ENCODE measurements around the gene EPHB6.

Gene EPHB6

GRCh38 chr7:142836426-142836825, 18.4 kb upstream of the EPHB6 start:
- DNase-seq, result no peak

- DNase-seq, result no peak
Observed at GRCh38 chr7:142838461-142839213, 16.2 kb upstream of the EPHB6 start.

- no peak for DNase-seq
Observed at GRCh38 chr7:142842251-142842766, 12.6 kb upstream of the EPHB6 start.

- no peak for DNase-seq
Observed at GRCh38 chr7:142847353-142847752, 7.5 kb upstream of the EPHB6 start.

- no peak for DNase-seq
Observed at GRCh38 chr7:142851269-142851668, 3.6 kb upstream of the EPHB6 start.

GRCh38 chr7:142851919-142852318, 3.0 kb upstream of the EPHB6 start:
- DNase-seq, result no peak

- peak; percentile 41 for DNase-seq
Observed at GRCh38 chr7:142853739-142854371, 1.0 kb upstream of the EPHB6 start.

GRCh38 chr7:142855114-142855743, 353 bp downstream of the EPHB6 start:
- no peak for DNase-seq

- no peak for DNase-seq
Observed at GRCh38 chr7:142855756-142856564, 1.1 kb downstream of the EPHB6 start.

- no peak for DNase-seq
Observed at GRCh38 chr7:142856565-142857245, 1.8 kb downstream of the EPHB6 start.

GRCh38 chr7:142857625-142858024, 2.7 kb downstream of the EPHB6 start:
- no peak for DNase-seq

GRCh38 chr7:142859411-142859810, 4.5 kb downstream of the EPHB6 start:
- DNase-seq, result no peak

GRCh38 chr7:142859829-142860228, 5.0 kb downstream of the EPHB6 start:
- DNase-seq, result peak; percentile 5

- no peak for DNase-seq
Observed at GRCh38 chr7:142860968-142861367, 6.1 kb downstream of the EPHB6 start.

GRCh38 chr7:142862351-142862750, 7.5 kb downstream of the EPHB6 start:
- no peak for DNase-seq

- no peak for DNase-seq
Observed at GRCh38 chr7:142862786-142863400, 8.0 kb downstream of the EPHB6 start.

GRCh38 chr7:142863891-142864685, 9.2 kb downstream of the EPHB6 start:
- no peak for DNase-seq

GRCh38 chr7:142864980-142865747, 10.3 kb downstream of the EPHB6 start:
- DNase-seq, result no peak

- DNase-seq, result no peak
Observed at GRCh38 chr7:142865766-142866165, 10.9 kb downstream of the EPHB6 start.

Data from T1000 (cell line).